ENCODE data around the gene KRTAP26-1.

Gene KRTAP26-1

DNA sequence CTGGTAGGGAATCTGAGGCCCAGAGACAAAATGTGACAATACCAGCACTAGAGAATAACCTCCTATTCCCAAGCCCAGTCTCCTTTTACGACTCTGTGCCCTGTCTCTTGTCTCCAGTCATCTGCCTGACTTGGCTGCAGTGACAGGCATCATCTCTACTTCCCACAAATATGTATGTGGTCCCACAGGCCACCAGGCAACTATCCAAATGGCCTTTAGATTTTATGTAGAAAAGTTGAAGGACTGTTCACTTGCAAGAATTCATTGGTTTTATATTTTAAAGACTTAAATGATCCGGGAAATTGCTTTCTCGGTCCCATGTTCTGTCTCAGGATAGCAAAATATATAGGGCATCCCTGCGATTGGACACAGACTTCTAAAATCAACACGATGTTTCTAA lies 49.0 kb downstream of the KRTAP26-1 start:
- DNase-seq: no peak

DNA sequence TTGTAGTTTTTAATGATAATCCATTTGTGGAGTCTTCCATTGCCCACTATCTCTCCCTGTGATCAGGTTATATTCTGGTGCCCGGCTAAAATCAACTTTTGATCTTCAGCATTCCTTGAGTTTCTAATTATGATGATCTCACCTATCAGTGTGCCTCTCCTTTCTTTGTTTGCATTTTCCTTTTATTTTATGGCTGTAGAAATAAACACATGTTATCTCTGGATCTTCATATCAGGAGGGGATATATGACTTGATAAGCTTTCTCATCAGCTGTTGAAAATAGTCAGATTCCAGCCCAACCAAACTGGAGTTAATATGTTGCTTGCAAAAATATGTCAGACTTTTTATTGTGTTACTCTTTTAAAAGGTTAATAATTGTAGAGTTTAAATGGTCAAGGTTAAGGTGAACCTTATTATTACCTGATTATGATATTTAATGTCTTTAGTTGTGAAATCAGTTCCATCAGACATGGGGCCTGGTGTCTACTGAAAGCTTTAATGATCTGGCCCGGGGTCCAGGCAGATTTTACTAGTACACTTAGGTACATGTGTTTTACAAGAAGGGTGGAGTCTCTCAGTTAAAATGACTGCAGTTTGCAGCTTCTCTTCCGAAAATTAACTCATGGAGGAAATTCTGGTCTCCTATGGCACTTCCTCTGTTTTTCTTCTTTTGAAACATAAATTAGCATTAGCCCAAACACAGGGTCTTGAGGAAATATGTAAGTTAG lies 50.1 kb downstream of the KRTAP26-1 start:
- no peak for DNase-seq

Measured in activated CD4-positive, alpha-beta T cell treated with anti-CD3 and anti-CD28 coated beads for 48 hours (primary cell).